H9 (cell line): ENCODE results near the gene TMEM225B. TPM values are rescaled to one million over a fixed set of nuclear protein-coding genes. Genes with fewer than 3 reads are reported as not detected.

Experiments
- DNase-seq: peaks from one replicate; pipeline ENCODE4 v3.0.0-alpha.2; 2017
- H2AFZ ChIP-seq: one replicate; pipeline ENCODE4 v1.6.1; 2013; ENCODE audit warnings: mild to moderate bottlenecking, low read length, control low read depth, moderate library complexity
- H2AK5ac ChIP-seq: 2 replicates; pipeline ENCODE4 v1.6.1; 2013; ENCODE audit warnings: low read length, control low read depth, mixed read lengths; ENCODE audit not compliant: insufficient read length
- H2BK120ac ChIP-seq: one replicate; pipeline ENCODE4 v1.6.1; 2013; ENCODE audit warnings: low read depth, mild to moderate bottlenecking, low read length, control low read depth, inconsistent platforms; ENCODE audit not compliant: poor library complexity, severe bottlenecking
- H2BK12ac ChIP-seq: 2 replicates; pipeline ENCODE4 v1.6.1; 2013; ENCODE audit warnings: low read length, control low read depth, mixed read lengths, low read depth; ENCODE audit not compliant: insufficient read length
- H2BK15ac ChIP-seq: 2 replicates; pipeline ENCODE4 v1.6.1; 2013; ENCODE audit warnings: low read depth, low read length, control low read depth
- H2BK20ac ChIP-seq: one replicate; pipeline ENCODE4 v1.6.1; 2013; ENCODE audit warnings: low read depth, mild to moderate bottlenecking, low read length, control low read depth, inconsistent platforms; ENCODE audit not compliant: poor library complexity, severe bottlenecking
- H2BK5ac ChIP-seq: 2 replicates; pipeline ENCODE4 v1.6.1; 2013; ENCODE audit warnings: low read length, control low read depth, mixed read lengths; ENCODE audit not compliant: insufficient read length
- H3K14ac ChIP-seq: 2 replicates; pipeline ENCODE4 v1.6.1; 2013; ENCODE audit warnings: low read length, control low read depth; ENCODE audit not compliant: insufficient read depth
- H3K18ac ChIP-seq: 2 replicates; pipeline ENCODE4 v1.6.1; 2013; ENCODE audit warnings: low read depth, mild to moderate bottlenecking, mixed read lengths, low read length, control low read depth; ENCODE audit not compliant: insufficient read length
- H3K23ac ChIP-seq: 2 replicates; pipeline ENCODE4 v1.6.1; 2013; ENCODE audit warnings: low read length, control low read depth, mixed read lengths, low read depth; ENCODE audit not compliant: insufficient read length
- H3K23me2 ChIP-seq: 2 replicates; pipeline ENCODE4 v1.6.1; 2013; ENCODE audit warnings: low read depth, mild to moderate bottlenecking, mixed read lengths, low read length, control low read depth; ENCODE audit not compliant: insufficient read length, poor library complexity, severe bottlenecking
- H3K27ac ChIP-seq: 2 replicates; pipeline ENCODE4 v1.5.1; 2013; ENCODE audit warnings: low read length, control low read depth, mixed read lengths, low read depth; ENCODE audit not compliant: insufficient read length
- H3K27me3 ChIP-seq: 2 replicates; pipeline ENCODE4 v1.6.1; 2013; ENCODE audit warnings: low read length, control low read depth, inconsistent platforms; ENCODE audit not compliant: insufficient read depth
- H3K4ac ChIP-seq: 2 replicates; pipeline ENCODE4 v1.6.1; 2013; ENCODE audit warnings: low read depth, mild to moderate bottlenecking, control low read depth, inconsistent platforms, low read length, moderate library complexity
- H3K4me1 ChIP-seq: 2 replicates; pipeline ENCODE4 v1.6.1; 2013; ENCODE audit warnings: low read length, control low read depth, inconsistent platforms; ENCODE audit not compliant: insufficient read depth
- H3K4me2 ChIP-seq: 2 replicates; pipeline ENCODE4 v1.6.1; 2013; ENCODE audit warnings: low read length, control low read depth, mixed read lengths; ENCODE audit not compliant: insufficient read length, insufficient read depth
- H3K56ac ChIP-seq: 2 replicates; pipeline ENCODE4 v1.6.1; 2013; ENCODE audit warnings: low read depth, mild to moderate bottlenecking, mixed read lengths, low read length, control low read depth; ENCODE audit not compliant: insufficient read length
- H3K79me1 ChIP-seq: 2 replicates; pipeline ENCODE4 v1.6.1; 2013; ENCODE audit warnings: low read depth, mild to moderate bottlenecking, moderate library complexity, low read length, control low read depth, inconsistent platforms; ENCODE audit not compliant: insufficient read depth, poor library complexity, severe bottlenecking
- H3K79me2 ChIP-seq: 2 replicates; pipeline ENCODE4 v1.6.1; 2013; ENCODE audit warnings: low read length, control low read depth, inconsistent platforms; ENCODE audit not compliant: insufficient read depth
- H3K9ac ChIP-seq: 2 replicates; pipeline ENCODE4 v1.6.1; 2013; ENCODE audit warnings: low read length, control low read depth, mixed read lengths; ENCODE audit not compliant: insufficient read length; ENCODE audit errors: extremely low read depth
- H3K9me3 ChIP-seq: one replicate; pipeline ENCODE4 v1.6.1; 2013; ENCODE audit warnings: low read depth, low read length, inconsistent platforms; ENCODE audit not compliant: control insufficient read depth
- H3T11ph ChIP-seq: one replicate; pipeline ENCODE4 v1.6.1; 2013; ENCODE audit warnings: mild to moderate bottlenecking, low read length, control low read depth, inconsistent platforms
- H4K20me1 ChIP-seq: one replicate; pipeline ENCODE4 v1.6.1; 2013; ENCODE audit not compliant: control insufficient read depth, insufficient read length, insufficient read depth
- H4K5ac ChIP-seq: 2 replicates; pipeline ENCODE4 v1.6.1; 2013; ENCODE audit warnings: low read depth, mild to moderate bottlenecking, mixed read lengths, low read length, control low read depth; ENCODE audit not compliant: insufficient read length
- H4K8ac ChIP-seq: replicated peaks from 2 replicates; pipeline ENCODE4 v1.6.1; 2013; ENCODE audit warnings: low read length, control low read depth, mixed read lengths, low read depth; ENCODE audit not compliant: insufficient read length
- H4K91ac ChIP-seq: 2 replicates; pipeline ENCODE4 v1.6.1; 2013; ENCODE audit warnings: low read depth, mild to moderate bottlenecking, moderate library complexity, mixed read lengths, low read length, control low read depth; ENCODE audit not compliant: insufficient read length
- H3K27ac Mint-ChIP-seq, 3 experiments: 2 replicates in 2 of 3; 3 replicates in 1 of 3; pipeline ENCODE4 v1.8.0; 2020 to 2021; ENCODE audit warnings: mixed read lengths in 3 of 3, mild to moderate bottlenecking in 1 of 3, moderate library complexity in 1 of 3
- H3K27me3 Mint-ChIP-seq: 2 replicates; pipeline ENCODE4 v1.8.0; 2021; ENCODE audit warnings: low read depth, mild to moderate bottlenecking, moderate library complexity, mixed read lengths
- H3K36me3 Mint-ChIP-seq, 3 experiments: 2 replicates in 2 of 3; 3 replicates in 1 of 3; pipeline ENCODE4 v1.8.0; 2020 to 2021; ENCODE audit warnings: low read depth in 3 of 3, mixed read lengths in 3 of 3; ENCODE audit not compliant: insufficient read depth in 1 of 3
- H3K4me1 Mint-ChIP-seq, 2 experiments: 2 replicates each; pipeline ENCODE4 v1.8.0; 2020; ENCODE audit warnings: mixed read lengths in 2 of 2
- H3K4me3 Mint-ChIP-seq, 2 experiments: 2 replicates in 1 of 2; 3 replicates in 1 of 2; pipeline ENCODE4 v1.8.0; 2020 to 2021; ENCODE audit warnings: mild to moderate bottlenecking in 2 of 2, mixed read lengths in 2 of 2, moderate library complexity in 1 of 2
- H3K9me3 Mint-ChIP-seq, 2 experiments: 2 replicates in 1 of 2; 3 replicates in 1 of 2; pipeline ENCODE4 v1.8.0; 2020; ENCODE audit warnings: mild to moderate bottlenecking in 2 of 2, mixed read lengths in 2 of 2, moderate library complexity in 1 of 2
- WGBS: extraction: QIAGEN DNeasy Blood & Tissue Kit; methylation state at CpG from one replicate; pipeline ENCODE4 v1.1.7; 2013; ENCODE audit warnings: missing lambda C conversion rate, low lambda C conversion rate, mixed read lengths; ENCODE audit not compliant: insufficient read length; ENCODE audit errors: extremely low coverage; 5-methylcytosine and 5-hydroxymethylcytosine counted together
- total RNA-seq: library from RNA; stranded (reverse); gene quantifications from 2 replicates; pipeline ENCODE4 v1.2.1, GENCODE V29; 2021
- TF ChIP-seq, protein P1 (sequence below): fragments of 200-600 bp; sonication (generic); conservative IDR thresholded peaks from 3 replicates; pipeline ENCODE4 v1.8.0; 2021; ENCODE audit warnings: antibody characterized with exemption, mild to moderate bottlenecking

The TMEM225B gene
- total RNA-seq, 1 experiment from 2014 or later, result not detected

- Histone ChIP-seq H4K91ac (no peak overlapping the region), H2BK120ac (no peak overlapping the region), H4K8ac (no peak overlapping the region), H4K20me1 (no peaks in the 10 kb centered on the region), H3T11ph (no peak overlapping the region), H3K18ac (no peak overlapping the region), H2BK12ac (no peak overlapping the region), H2AFZ (no peak overlapping the region), H2AK5ac (no peak overlapping the region), H2BK20ac (no peak overlapping the region), H3K9me3 (no peaks in the 10 kb centered on the region), H3K56ac (no peak overlapping the region), H3K4ac (no peak overlapping the region), H3K4me1 (no peaks in the 10 kb centered on the region), H3K79me2 (no peaks in the 10 kb centered on the region), H3K79me1 (no peaks in the 10 kb centered on the region), H3K9ac (no peak overlapping the region), H3K23me2 (no peaks in the 10 kb centered on the region), H2BK15ac (no peak overlapping the region), H3K27me3 (no peaks in the 10 kb centered on the region), H3K14ac (no peak overlapping the region), H3K27ac (no peak overlapping the region), H3K23ac (no peak overlapping the region), H3K4me2 (no peak overlapping the region), H2BK5ac (no peak overlapping the region), H4K5ac (no peak overlapping the region)
- no peak for DNase-seq
- Mint-ChIP-seq H3K36me3 (peaks cover 9 to 15% (median 15%) of the 10 kb centered on the region in 3 experiments), H3K4me1 (no peaks in the 10 kb centered on the region), H3K27me3 (no peaks in the 10 kb centered on the region), H3K9me3 (peaks cover 3 to 9% of the 10 kb centered on the region in 2 experiments; a peak in 3 of 5 replicates), H3K27ac (no peak overlapping the region), H3K4me3 (no peak overlapping the region)
- no CpG with 5 or more reads among the region's 1 CpG for whole genome bisulfite sequencing
- TF ChIP-seq, protein P1, sequence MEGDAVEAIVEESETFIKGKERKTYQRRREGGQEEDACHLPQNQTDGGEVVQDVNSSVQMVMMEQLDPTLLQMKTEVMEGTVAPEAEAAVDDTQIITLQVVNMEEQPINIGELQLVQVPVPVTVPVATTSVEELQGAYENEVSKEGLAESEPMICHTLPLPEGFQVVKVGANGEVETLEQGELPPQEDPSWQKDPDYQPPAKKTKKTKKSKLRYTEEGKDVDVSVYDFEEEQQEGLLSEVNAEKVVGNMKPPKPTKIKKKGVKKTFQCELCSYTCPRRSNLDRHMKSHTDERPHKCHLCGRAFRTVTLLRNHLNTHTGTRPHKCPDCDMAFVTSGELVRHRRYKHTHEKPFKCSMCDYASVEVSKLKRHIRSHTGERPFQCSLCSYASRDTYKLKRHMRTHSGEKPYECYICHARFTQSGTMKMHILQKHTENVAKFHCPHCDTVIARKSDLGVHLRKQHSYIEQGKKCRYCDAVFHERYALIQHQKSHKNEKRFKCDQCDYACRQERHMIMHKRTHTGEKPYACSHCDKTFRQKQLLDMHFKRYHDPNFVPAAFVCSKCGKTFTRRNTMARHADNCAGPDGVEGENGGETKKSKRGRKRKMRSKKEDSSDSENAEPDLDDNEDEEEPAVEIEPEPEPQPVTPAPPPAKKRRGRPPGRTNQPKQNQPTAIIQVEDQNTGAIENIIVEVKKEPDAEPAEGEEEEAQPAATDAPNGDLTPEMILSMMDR, result no peak
These were observed 47.5 kb downstream of the TMEM225B start for GRCh38 chr7:99645590-99645989.
